Right lobe of liver (tissue), 6 donors: ENCODE measurements around the gene TRPM3. TPM values are rescaled to one million over a fixed set of nuclear protein-coding genes. Genes with fewer than 3 reads are reported as not detected.
A peak's percentile ranks its signal among the peaks of the same experiment; 100 is the strongest.

Source experiments
- ATAC-seq, 4 donors: fragments of 200-7000 bp; cut with Tn5 transposase; one replicate each; pipeline ENCODE4 v1.9.1; 2020; ENCODE audit warnings: mild to moderate bottlenecking in 4 of 4, moderate library complexity in 4 of 4
- DNase-seq, 3 donors: peaks; one replicate each; pipeline ENCODE4 v3.0.0-alpha.2; 2020
- H3K27ac ChIP-seq, 3 donors: fragments of 200-600 bp; one replicate each; pipeline ENCODE4 v1.8.0; 2022
- H3K27me3 ChIP-seq, 2 donors: fragments of 200-600 bp; one replicate each; pipeline ENCODE4 v1.8.0; 2022
- H3K36me3 ChIP-seq, 4 donors: fragments of 200-600 bp; sonication (generic) in 1 of 4; one replicate each; pipeline versions ENCODE4 v1.5.1 to v1.8.0; 2017 to 2022; ENCODE audit warnings: control low read depth in 1 of 4
- H3K4me1 ChIP-seq, 4 donors: fragments of 200-600 bp; sonication (generic) in 1 of 4; one replicate each; pipeline versions ENCODE4 v1.5.1 to v1.8.0; 2017 to 2022; ENCODE audit warnings: control low read depth in 1 of 4
- H3K4me3 ChIP-seq, 3 donors: fragments of 200-600 bp; one replicate each; pipeline ENCODE4 v1.8.0; 2022
- H3K9me3 ChIP-seq, 4 donors: fragments of 200-600 bp; sonication (generic) in 1 of 4; one replicate each; pipeline versions ENCODE4 v1.5.1 to v1.8.0; 2017 to 2022; ENCODE audit warnings: control low read depth in 1 of 4
- CTCF ChIP-seq, 4 donors: fragments of 200-600 bp in 3 of 4; fragments of 450-650 bp in 1 of 4; IDR thresholded peaks; one replicate each; pipeline versions ENCODE4 v1.5.1 to v1.8.0; 2016 to 2022; ENCODE audit warnings: antibody characterized with exemption in 4 of 4, mild to moderate bottlenecking in 2 of 4
- POLR2A ChIP-seq: fragments of 450-650 bp; IDR thresholded peaks from one replicate; pipeline ENCODE4 v1.6.1; 2017; ENCODE audit warnings: antibody characterized with exemption, mild to moderate bottlenecking
- WGBS: methylation state at CpG from one replicate; pipeline ENCODE4 v1.1.6; 2018; ENCODE audit warnings: low coverage, low lambda C conversion rate; ENCODE audit not compliant: insufficient coverage; ENCODE audit errors: missing lambda C conversion rate; 5-methylcytosine and 5-hydroxymethylcytosine counted together
- intact Hi-C, 2 donors: fragments of 100-400 bp; cut with DNase I; formaldehyde crosslinking; loops; one replicate each; pipeline versions ENCODE4 v1.11.2 to v1.14.1; 2022
- total RNA-seq, 6 experiments: library from RNA; depleted of rRNA in 2 of 6; stranded (reverse); fragments of >200 nt in 2 of 6; fragmentation: NEBNext Ultra II Directional in 3 of 6; extraction: Animal tissue kit (Norgen Biotek cat#: 25700) in 3 of 6; gene quantifications; one replicate each; pipeline versions ENCODE4 v1.1.0 to v1.2.4, GENCODE V29; 2016 to 2023
- donor health status: DM: no; HTN: yes; CAD: no.
- donor health status: DM: no; HTN: no; CAD: no.
- donor health status: DM: no; HTN: no; CAD: no.
- donor health status: DM: no; HTN: yes; CAD: no.
- donor health status: DM: no; HTN: yes; CAD: no.

TRPM3 gene
- total RNA-seq, 6 experiments from 2014 or later = 0.26 to 0.56 (median 0.39) TPM

DNA sequence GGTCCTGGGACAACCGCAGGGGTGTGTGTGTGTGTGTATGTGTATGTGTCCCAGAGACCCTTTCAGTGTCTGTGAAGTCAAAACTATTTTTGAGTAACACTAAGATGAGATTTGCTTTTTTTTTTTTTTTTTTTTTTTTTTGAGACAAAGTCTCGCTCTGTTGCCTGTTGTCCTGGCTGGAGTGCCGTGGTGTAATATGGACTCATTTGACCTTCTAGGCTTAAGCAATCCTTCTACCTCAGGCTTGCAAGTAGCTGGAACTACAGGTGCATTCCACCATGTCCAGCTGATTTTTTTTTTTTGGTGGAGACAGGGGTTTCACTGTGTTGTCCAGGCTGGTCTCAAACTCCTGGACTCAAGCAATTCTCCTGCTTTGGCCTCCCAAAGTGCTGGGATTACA, 609.6 kb downstream of the TRPM3 start:
- intact Hi-C loops = no loop called here
- Histone ChIP-seq H3K4me1 (peaks cover 0 to 5% (median 0%) of the 10 kb centered on the region in 4 donors), H3K27me3 (no peaks in the 10 kb centered on the region), H3K27ac (no peak overlapping the region), H3K4me3 (no peak overlapping the region), H3K36me3 (no peaks in the 10 kb centered on the region), H3K9me3 (no peaks in the 10 kb centered on the region)
- DNase-seq = peak in 1 of 3 donors; percentile 59
- TF ChIP-seq CTCF (IDR thresholded peaks at IDR 0.05) (no peak), POLR2A (no peak)
- peak; percentile 91 to 98 (median 94) for ATAC-seq
- WGBS = 40% methylated on average over 3 of the region's 3 CpGs

DNA sequence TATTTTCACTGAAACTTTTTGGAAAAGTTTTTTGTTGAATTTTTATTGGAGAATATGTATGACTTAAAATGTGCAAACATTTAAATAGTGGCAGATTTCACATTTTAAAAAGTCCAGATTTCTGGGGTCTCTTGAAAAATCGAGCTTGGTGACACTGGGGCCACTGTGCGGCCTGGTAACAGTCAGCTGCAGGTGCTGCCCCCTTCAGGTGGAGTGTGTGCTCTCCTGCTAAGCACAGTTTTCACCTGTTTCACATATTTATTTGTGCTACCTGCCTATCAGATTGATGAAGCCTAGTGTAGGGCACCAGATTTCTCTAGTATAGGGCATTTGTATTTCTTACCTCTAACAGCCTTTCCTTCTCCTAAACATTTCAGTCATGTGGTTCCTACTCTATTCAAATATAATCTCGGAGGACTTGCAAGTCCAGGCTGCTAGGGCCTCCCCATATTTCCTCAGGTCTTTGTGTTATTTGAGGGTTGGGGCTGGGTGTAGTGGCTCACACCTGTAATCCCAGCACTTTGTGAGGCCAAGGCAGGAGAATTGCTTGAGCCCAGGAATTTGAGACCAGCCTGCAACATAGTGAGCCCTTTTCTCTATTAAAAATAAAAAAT, 611.2 kb downstream of the TRPM3 start:
- Histone ChIP-seq H3K27me3 (no peaks in the 10 kb centered on the region), H3K4me3 (no peak overlapping the region), H3K9me3 (no peaks in the 10 kb centered on the region), H3K27ac (no peak overlapping the region), H3K4me1 (peaks cover 0 to 5% (median 0%) of the 10 kb centered on the region in 4 donors), H3K36me3 (no peaks in the 10 kb centered on the region)
- ATAC-seq = peak; percentile 63 to 81 (median 74)
- intact Hi-C loops = no loop called here
- 85% methylated on average over 3 of the region's 3 CpGs for WGBS
- DNase-seq = peak in 1 of 3 donors; percentile 54
- no peak for TF ChIP-seq POLR2A
- peak; percentile 28 to 62 (median 55) for TF ChIP-seq CTCF (IDR thresholded peaks at IDR 0.05)

DNA sequence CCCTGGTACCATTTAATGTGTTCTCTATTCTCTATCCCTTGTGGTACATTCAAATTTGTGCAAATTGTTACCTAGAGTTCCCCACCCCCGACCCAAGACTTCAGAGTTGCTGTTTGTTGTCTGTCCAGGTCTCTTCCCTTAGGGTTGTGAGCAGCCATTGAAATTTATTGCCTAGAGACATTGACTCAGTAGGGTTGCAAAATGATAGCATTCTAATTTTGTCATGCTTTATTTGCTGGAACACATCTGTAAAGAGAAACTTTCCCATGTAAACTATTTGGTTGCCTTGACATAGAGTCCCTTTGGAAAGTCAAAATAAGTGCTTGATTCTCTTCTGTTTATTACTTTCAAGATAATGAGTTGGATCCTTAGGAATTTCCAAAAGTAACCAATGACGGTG, 615.3 kb downstream of the TRPM3 start:
- Histone ChIP-seq H3K27me3 (no peaks in the 10 kb centered on the region), H3K27ac (no peak overlapping the region), H3K4me1 (no peaks in the 10 kb centered on the region), H3K9me3 (no peaks in the 10 kb centered on the region), H3K36me3 (no peaks in the 10 kb centered on the region), H3K4me3 (no peak overlapping the region)
- intact Hi-C loops = no loop called here
- TF ChIP-seq CTCF (IDR thresholded peaks at IDR 0.05) (no peak), POLR2A (no peak)
- DNase-seq (no peak), ATAC-seq (no peak)
- WGBS = 80% methylated on average over 1 of the region's 2 CpGs

DNA sequence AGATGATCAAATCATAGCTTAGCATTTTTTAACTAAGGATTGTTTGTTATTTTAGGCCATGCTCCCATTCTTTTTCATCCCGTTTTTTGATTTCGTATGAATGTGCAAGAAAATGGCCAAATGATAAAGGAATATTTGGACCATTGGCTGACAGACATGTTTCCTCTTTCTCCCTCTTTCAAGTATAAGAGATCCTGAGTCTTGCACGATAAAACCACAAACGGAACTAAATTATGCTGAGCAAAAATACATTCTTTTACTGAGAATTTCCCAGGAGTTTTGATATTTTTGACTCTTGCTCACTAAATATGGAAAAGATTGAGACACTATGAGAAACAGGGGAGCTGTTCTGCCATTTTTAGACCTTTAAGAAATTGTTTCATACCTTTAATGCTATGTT, 616.6 kb downstream of the TRPM3 start:
- Histone ChIP-seq H3K27me3 (no peaks in the 10 kb centered on the region), H3K27ac (no peak overlapping the region), H3K4me1 (no peaks in the 10 kb centered on the region), H3K9me3 (no peaks in the 10 kb centered on the region), H3K4me3 (no peak overlapping the region), H3K36me3 (no peaks in the 10 kb centered on the region)
- intact Hi-C loops = no loop called here
- no peak for ATAC-seq
- DNase-seq = no peak
- 39% methylated on average over 4 of the region's 4 CpGs for WGBS
- no peak for TF ChIP-seq POLR2A
- no peak for TF ChIP-seq CTCF (IDR thresholded peaks at IDR 0.05)

GRCh38 chr9:70502690-70503089, 618.7 kb downstream of the TRPM3 start:
- TF ChIP-seq POLR2A = no peak
- TF ChIP-seq CTCF (IDR thresholded peaks at IDR 0.05) = no peak
- Histone ChIP-seq H3K4me1 (no peaks in the 10 kb centered on the region), H3K27me3 (no peaks in the 10 kb centered on the region), H3K4me3 (no peak overlapping the region), H3K9me3 (no peaks in the 10 kb centered on the region), H3K36me3 (no peaks in the 10 kb centered on the region), H3K27ac (no peak overlapping the region)
- 50% methylated on average over 1 of the region's 1 CpG for WGBS
- ATAC-seq = no peak
- intact Hi-C loops = no loop called here
- DNase-seq = no peak
